HG02840 (cell line): ENCODE data around the gene FPR3.
"Not testable (repeated sequence)": the region's sequence is repeated elsewhere in the genome, so short reads cannot be mapped to it uniquely, and the experiment has no call there.

Experiments used
- ATAC-seq: cut with Tn5 transposase; IDR thresholded peaks from one replicate; pipeline ENCODE4 v1.9.1; 2021; ENCODE audit warnings: mild to moderate bottlenecking, moderate library complexity, moderate number of reproducible peaks; ENCODE audit not compliant: unreplicated experiment, low FRiP score

The FPR3 gene

GRCh38 chr19:51794885-51795490 lies at the start of gene FPR3:
Gene FPR3, plus strand, starts transcription at chr19:51795157. Its CDS starts 28,592 bp downstream, at chr19:51823749.
- no peak for ATAC-seq

GRCh38 chr19:51746731-51747130 lies 48.2 kb upstream of the FPR3 start:
- no peak for ATAC-seq

GRCh38 chr19:51749979-51750378 lies 45.0 kb upstream of the FPR3 start:
- ATAC-seq: no peak

GRCh38 chr19:51750400-51751094 lies 44.4 kb upstream of the FPR3 start:
- no peak for ATAC-seq

- no peak for ATAC-seq
These were observed 43.3 kb upstream of the FPR3 start, which contains the start of gene FPR1 for GRCh38 chr19:51751655-51752054. Gene FPR1, minus strand, starts transcription at chr19:51751878. Its CDS starts 4,884 bp downstream, at chr19:51746994.

- no peak for ATAC-seq
These were observed 40.8 kb upstream of the FPR3 start for GRCh38 chr19:51754109-51754508.

- ATAC-seq: no peak
These were observed 40.2 kb upstream of the FPR3 start for GRCh38 chr19:51754770-51755169.

GRCh38 chr19:51755571-51755970 lies 39.4 kb upstream of the FPR3 start:
- no peak for ATAC-seq

GRCh38 chr19:51760697-51761356 lies 34.1 kb upstream of the FPR3 start, which contains the start of gene FPR2:
Gene FPR2, plus strand, starts transcription at chr19:51761180. Its CDS starts 7,479 bp downstream, at chr19:51768659.
- no peak for ATAC-seq

GRCh38 chr19:51761696-51762095 lies 33.3 kb upstream of the FPR3 start:
- ATAC-seq: no peak

GRCh38 chr19:51765086-51765485 lies 29.9 kb upstream of the FPR3 start:
- ATAC-seq: no peak

GRCh38 chr19:51766461-51766860 lies 28.5 kb upstream of the FPR3 start:
- ATAC-seq: no peak

- ATAC-seq: no peak
These were observed 23.4 kb upstream of the FPR3 start for GRCh38 chr19:51771376-51772130.

GRCh38 chr19:51772977-51773376 lies 22.0 kb upstream of the FPR3 start:
- no peak for ATAC-seq

- ATAC-seq: not testable (repeated sequence)
These were observed 18.4 kb upstream of the FPR3 start for GRCh38 chr19:51776561-51776960.

GRCh38 chr19:51777570-51778462 lies 17.1 kb upstream of the FPR3 start:
- ATAC-seq: no peak

- ATAC-seq: no peak
These were observed 15.8 kb upstream of the FPR3 start for GRCh38 chr19:51779181-51779580.

- no peak for ATAC-seq
These were observed 15.3 kb upstream of the FPR3 start for GRCh38 chr19:51779703-51780102.

GRCh38 chr19:51780270-51780669 lies 14.7 kb upstream of the FPR3 start:
- ATAC-seq: no peak

GRCh38 chr19:51781999-51782398 lies 13.0 kb upstream of the FPR3 start:
- no peak for ATAC-seq
